SK-N-SH treated with all-trans-retinoic acid at 6 μM for 48 hours (cell line): ENCODE data around the gene GRIK4.

Experiments
- ATAC-seq: fragments of 200-7000 bp; cut with Tn5 transposase; 3 replicates; pipeline ENCODE4 v1.9.1; 2020; ENCODE audit warnings: mild to moderate bottlenecking, moderate library complexity
- ARNTL ChIP-seq: fragments of 450-650 bp; formaldehyde crosslinking; IDR thresholded peaks from 2 replicates; pipeline ENCODE4 v1.5.0; 2020; ENCODE audit warnings: low read depth, mild to moderate bottlenecking, moderate library complexity, borderline replicate concordance
- BACH2 ChIP-seq: fragments of 250-450 bp; sonication (Bioruptor Pico); IDR thresholded peaks from 2 replicates; pipeline ENCODE4 v1.9.0; 2021; ENCODE audit warnings: mild to moderate bottlenecking, borderline replicate concordance
- CSDC2 ChIP-seq: fragments of 250-450 bp; sonication (Bioruptor Pico); IDR thresholded peaks from 2 replicates; pipeline ENCODE4 v1.5.0; 2020; ENCODE audit warnings: mild to moderate bottlenecking, moderate library complexity
- ESRRG ChIP-seq: fragments of 250-450 bp; sonication (Bioruptor Pico); IDR thresholded peaks from 2 replicates; pipeline ENCODE4 v1.6.1; 2021; ENCODE audit warnings: mild to moderate bottlenecking
- GLIS3 ChIP-seq: fragments of 250-450 bp; sonication (Bioruptor Pico); IDR thresholded peaks from 2 replicates; pipeline ENCODE4 v1.5.0; 2020; ENCODE audit warnings: mild to moderate bottlenecking, moderate library complexity
- ISL1 ChIP-seq: fragments of 250-450 bp; sonication (Bioruptor Pico); IDR thresholded peaks from 2 replicates; pipeline ENCODE4 v2.1.2; 2022; ENCODE audit warnings: mild to moderate bottlenecking, moderate library complexity
- OSR1 ChIP-seq: fragments of 250-450 bp; sonication (Bioruptor Pico); IDR thresholded peaks from 2 replicates; pipeline ENCODE4 v1.8.0; 2022; ENCODE audit warnings: moderate library complexity, mild to moderate bottlenecking, inconsistent platforms
- PATZ1 ChIP-seq: fragments of 250-450 bp; sonication (Bioruptor Pico); IDR thresholded peaks from 2 replicates; pipeline ENCODE4 v1.8.0; 2020; ENCODE audit warnings: mild to moderate bottlenecking, moderate library complexity, borderline replicate concordance
- PPARA ChIP-seq: fragments of 250-450 bp; sonication (Bioruptor Pico); IDR thresholded peaks from 2 replicates; pipeline ENCODE4 v1.5.0; 2020; ENCODE audit warnings: mild to moderate bottlenecking, borderline replicate concordance
- RARB ChIP-seq: fragments of 250-450 bp; sonication (Bioruptor Pico); IDR thresholded peaks from 2 replicates; pipeline ENCODE4 v1.8.0; 2021; ENCODE audit warnings: mild to moderate bottlenecking, moderate library complexity
- TCF4 ChIP-seq: fragments of 250-450 bp; sonication (Bioruptor Pico); IDR thresholded peaks from 2 replicates; pipeline ENCODE4 v1.8.0; 2021; ENCODE audit warnings: mild to moderate bottlenecking, moderate library complexity, borderline replicate concordance
- TOX ChIP-seq: fragments of 250-450 bp; sonication (Bioruptor Pico); IDR thresholded peaks from 2 replicates; pipeline ENCODE4 v1.8.0; 2021; ENCODE audit warnings: mild to moderate bottlenecking, moderate library complexity, borderline replicate concordance
- TSHZ2 ChIP-seq: fragments of 250-450 bp; sonication (Bioruptor Pico); IDR thresholded peaks from 2 replicates; pipeline ENCODE4 v1.5.0; 2020; ENCODE audit warnings: mild to moderate bottlenecking, moderate library complexity
- ZC3H10 ChIP-seq: fragments of 250-450 bp; sonication (Bioruptor Pico); IDR thresholded peaks from 2 replicates; pipeline ENCODE4 v1.5.1; 2021; ENCODE audit warnings: mild to moderate bottlenecking, moderate library complexity
- ZFP3 ChIP-seq: fragments of 250-450 bp; sonication (Bioruptor Pico); IDR thresholded peaks from 2 replicates; pipeline ENCODE4 v1.5.0; 2020; ENCODE audit warnings: mild to moderate bottlenecking, moderate library complexity
- ZFP30 ChIP-seq: fragments of 450-650 bp; formaldehyde crosslinking; IDR thresholded peaks from 2 replicates; pipeline ENCODE4 v1.5.0; 2022; ENCODE audit warnings: mild to moderate bottlenecking, moderate library complexity
- ZNF565 ChIP-seq: fragments of 450-650 bp; formaldehyde crosslinking; conservative IDR thresholded peaks from 2 replicates; pipeline ENCODE4 v1.5.0; 2020; ENCODE audit warnings: low read depth, mild to moderate bottlenecking, moderate library complexity
- ZNF70 ChIP-seq: fragments of 450-650 bp; formaldehyde crosslinking; IDR thresholded peaks from 2 replicates; pipeline ENCODE4 v1.5.0; 2020; ENCODE audit warnings: mild to moderate bottlenecking, moderate library complexity
- ZNF8 ChIP-seq: fragments of 450-650 bp; formaldehyde crosslinking; IDR thresholded peaks from 2 replicates; pipeline ENCODE4 v1.5.0; 2020; ENCODE audit warnings: mild to moderate bottlenecking, moderate library complexity

Gene GRIK4

DNA sequence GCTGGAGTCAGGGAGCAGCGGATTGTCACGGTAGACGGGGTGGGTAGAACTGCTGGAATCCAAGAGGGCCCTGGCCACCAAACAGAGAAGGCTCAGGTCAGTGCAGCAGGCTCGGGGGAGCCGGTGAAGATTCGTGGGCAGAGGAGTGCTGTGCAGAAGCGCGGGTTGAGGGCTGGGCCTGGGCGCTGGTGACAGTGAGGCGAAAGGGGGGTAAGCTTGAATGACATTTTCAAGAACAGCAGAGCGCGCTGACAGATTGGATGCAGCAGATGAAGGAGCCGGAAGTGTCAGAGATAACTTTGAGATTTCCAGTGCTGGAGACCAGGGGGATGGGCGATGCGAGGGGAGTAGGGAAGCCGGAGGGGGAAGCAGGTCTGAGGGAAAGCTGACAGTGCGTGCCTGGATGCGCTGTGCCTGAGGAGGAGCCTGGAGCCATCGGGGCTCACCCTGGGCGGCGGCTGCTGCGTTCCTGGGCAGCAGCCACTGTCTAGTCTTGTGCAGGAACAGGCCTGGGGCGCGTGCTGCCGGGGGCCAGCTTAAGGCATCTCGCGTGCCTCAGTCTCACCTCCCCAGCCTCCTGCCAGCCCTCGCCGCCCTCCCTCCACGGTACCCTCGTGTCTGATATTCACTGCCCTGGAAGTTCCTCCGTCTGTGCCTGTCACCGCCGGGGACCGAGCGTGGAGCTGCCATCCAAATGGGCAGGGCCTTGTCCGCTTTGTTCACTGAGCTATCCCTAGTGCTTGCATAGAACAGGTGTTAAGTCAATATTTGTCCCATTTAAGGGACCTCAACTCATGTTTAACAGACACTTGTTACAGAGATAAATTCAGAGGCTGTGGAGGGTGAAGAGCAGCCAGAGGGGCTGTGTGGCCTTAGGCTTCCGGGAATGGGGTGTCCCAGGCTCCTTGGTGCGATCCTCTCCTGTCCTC is 5.2 kb downstream of the GRIK4 start:
- TF ChIP-seq PATZ1 (no peak), TOX (CRISPR knock-in tag) (no peak), ISL1 (CRISPR knock-in tag) (no peak), ZC3H10 (CRISPR knock-in tag) (no peak), TSHZ2 (CRISPR knock-in tag) (no peak), GLIS3 (no peak), ARNTL (no peak), ZFP3 (no peak), ZNF565 (no peak), RARB (no peak), ESRRG (CRISPR knock-in tag) (no peak), TCF4 (no peak), OSR1 (CRISPR knock-in tag) (no peak), PPARA (CRISPR knock-in tag) (no peak)
- peak; percentile 19; the same call in 2 of the 3 replicates for ATAC-seq

DNA sequence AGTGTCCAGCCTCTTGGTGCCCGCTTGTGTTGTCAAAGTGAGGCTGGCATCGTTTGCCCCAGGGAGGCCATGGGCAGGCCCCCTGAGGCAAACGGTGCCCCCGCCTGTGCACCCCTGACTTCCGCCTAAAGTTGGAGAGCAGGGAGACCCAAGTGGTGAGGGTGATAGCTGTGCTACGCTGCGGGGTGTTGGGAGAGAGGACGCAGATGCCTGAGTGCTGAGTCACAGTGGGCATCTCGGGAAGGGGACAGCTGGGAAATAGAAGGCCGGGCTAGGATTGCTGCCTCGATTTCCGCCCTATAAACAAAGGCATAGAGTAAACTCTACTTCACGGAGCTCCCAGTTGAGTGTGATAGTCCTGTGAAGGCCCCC is 5.8 kb downstream of the GRIK4 start:
- TF ChIP-seq ISL1 (CRISPR knock-in tag) (no peak), RARB (no peak), BACH2 (no peak), GLIS3 (no peak), OSR1 (CRISPR knock-in tag) (no peak), ARNTL (no peak), ZC3H10 (CRISPR knock-in tag) (no peak), ZNF8 (CRISPR knock-in tag) (no peak), TSHZ2 (CRISPR knock-in tag) (no peak), TOX (CRISPR knock-in tag) (no peak), ZNF565 (no peak), PPARA (CRISPR knock-in tag) (no peak), ZNF70 (CRISPR knock-in tag) (no peak), TCF4 (no peak)
- TF ChIP-seq, all 23 proteins: peak for 0
- no peak; the same call in 2 of the 3 replicates for ATAC-seq

GRCh38 chr11:120517801-120518291 is 6.3 kb downstream of the GRIK4 start:
- ATAC-seq = no peak
- no peak for TF ChIP-seq ISL1 (CRISPR knock-in tag)
- no peak for TF ChIP-seq CSDC2
- no peak for TF ChIP-seq ZNF565
- TF ChIP-seq TSHZ2 (CRISPR knock-in tag) = no peak
- no peak for TF ChIP-seq GLIS3
- TF ChIP-seq ARNTL = no peak
- no peak for TF ChIP-seq ZFP30 (CRISPR knock-in tag)
